GM21381 (cell line): ENCODE data around the gene FNDC3B.

Source experiments
- ATAC-seq: cut with Tn5 transposase; IDR thresholded peaks from one replicate; pipeline ENCODE4 v1.9.1; 2021; ENCODE audit warnings: mild to moderate bottlenecking, moderate library complexity; ENCODE audit not compliant: unreplicated experiment

FNDC3B gene

GRCh38 chr3:172163320-172163719, 123.9 kb downstream of the FNDC3B start:
- ATAC-seq, result no peak

GRCh38 chr3:172164620-172165362, 125.4 kb downstream of the FNDC3B start:
- no peak for ATAC-seq

- ATAC-seq, result no peak
These were observed 126.9 kb downstream of the FNDC3B start for GRCh38 chr3:172166261-172166660.

DNA sequence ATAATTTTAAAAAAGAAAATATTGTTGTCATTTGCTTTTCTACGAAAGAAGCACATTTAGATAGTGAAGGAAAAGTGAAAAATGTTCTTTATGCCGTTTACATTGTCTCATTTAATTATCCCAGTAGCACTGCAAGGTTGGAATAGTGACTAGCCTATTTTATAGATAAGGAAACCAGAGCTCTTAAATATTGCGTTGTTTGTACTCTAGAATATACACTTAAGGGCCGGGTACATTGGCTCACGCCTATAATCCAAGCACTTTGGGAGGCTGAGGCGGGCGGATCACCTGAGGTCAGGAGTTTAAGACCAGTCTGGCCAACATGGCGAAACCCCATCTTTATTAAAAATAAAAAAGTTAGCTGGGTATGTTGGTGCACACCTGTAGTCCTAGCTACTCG, 127.5 kb downstream of the FNDC3B start:
- no peak for ATAC-seq

DNA sequence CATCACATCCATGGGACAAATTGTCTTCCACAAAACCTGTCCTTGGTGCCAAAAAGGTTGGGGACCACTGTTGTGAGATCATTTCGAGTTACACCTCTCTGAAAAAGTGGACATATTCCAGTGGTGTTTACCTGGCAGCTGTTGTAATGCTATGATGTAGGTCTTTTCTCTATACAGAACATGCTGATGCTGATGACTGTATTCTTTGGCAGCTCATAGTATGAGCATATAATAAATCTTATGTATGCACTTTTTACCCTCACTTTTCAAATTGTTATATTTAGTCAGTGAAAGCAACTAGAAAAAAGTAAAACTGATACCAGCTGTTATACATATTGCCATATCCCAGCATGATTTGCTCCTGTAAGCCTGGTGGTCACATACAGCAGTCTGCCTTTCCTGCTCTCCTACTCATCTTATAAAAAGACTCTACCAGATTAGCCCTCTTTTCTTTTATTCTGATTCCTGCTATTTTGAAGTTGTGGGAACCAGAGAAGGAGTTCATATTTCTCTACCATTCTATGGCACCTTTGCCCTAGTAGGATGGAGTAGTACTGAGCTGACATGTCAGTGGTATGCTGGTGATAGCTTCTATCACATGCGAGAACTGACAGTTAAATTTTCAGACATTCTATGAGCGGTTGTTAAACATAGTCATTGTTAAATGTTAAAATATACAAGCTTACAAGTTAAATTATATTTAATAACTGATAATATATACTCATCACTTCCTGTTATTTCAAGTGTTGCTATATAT, 128.7 kb downstream of the FNDC3B start:
- no peak for ATAC-seq

DNA sequence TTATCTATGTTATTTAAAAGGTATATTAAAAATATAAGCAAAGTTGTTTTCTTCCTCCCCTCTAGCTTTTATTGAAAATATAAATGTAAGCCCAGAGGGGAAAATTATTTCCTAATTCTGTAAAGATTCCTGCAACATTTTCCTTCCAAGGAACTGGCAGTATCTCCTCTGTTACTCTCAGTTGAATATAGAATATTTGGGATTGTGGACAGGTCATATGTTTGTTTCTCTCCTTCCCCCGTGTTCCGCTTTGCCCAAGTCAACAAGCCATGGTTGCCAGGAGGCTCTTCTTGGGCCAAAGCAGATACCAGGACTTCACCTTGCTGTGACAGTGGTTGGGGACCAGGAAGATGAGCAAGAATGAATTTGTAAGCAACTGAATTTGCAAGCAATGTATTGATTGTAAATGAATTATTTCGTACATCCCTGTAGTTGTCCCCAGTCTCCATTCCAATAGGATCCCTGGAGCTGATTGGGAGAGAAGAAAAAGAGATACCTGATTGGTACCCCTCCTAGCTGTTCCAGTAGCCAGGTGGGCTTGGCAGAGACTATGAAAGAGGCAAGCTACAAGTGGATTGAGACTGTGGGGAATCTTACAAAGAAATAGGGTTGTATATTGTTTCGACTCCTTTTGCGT, 130.8 kb downstream of the FNDC3B start:
- no peak for ATAC-seq

- no peak for ATAC-seq
These were observed 131.5 kb downstream of the FNDC3B start for GRCh38 chr3:172170841-172171240.

DNA sequence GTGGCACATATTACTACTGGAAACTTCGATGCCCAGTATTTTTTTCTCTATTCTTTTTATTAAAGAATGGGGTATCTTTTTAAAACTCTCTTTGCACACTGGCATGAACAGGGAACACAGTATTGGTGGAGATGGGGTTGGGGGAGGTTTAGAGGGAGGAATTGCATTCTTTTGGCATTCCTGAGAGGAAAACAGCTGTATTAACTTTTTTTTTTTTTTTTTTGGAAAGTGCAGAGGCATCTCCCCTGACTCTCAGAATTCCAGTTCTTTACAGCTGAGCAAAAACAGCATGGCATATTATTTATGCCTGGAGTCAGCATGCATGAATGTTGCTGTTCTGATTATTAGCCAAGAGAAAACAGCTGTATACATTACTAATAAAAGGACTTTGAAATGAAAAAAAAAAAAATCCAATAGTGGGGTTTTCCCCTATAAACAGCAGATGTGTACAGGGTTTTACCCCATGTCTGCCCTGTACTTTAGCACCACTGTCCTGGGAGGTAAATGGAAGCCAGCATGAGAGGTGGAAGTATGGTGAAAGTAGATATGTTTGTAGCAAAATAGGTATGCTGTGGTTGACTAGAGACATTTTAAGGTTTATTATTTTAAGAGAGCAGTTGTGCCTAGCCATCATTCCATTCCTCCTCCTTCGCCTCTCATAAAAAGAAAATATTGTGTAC, 132.2 kb downstream of the FNDC3B start:
- no peak for ATAC-seq

DNA sequence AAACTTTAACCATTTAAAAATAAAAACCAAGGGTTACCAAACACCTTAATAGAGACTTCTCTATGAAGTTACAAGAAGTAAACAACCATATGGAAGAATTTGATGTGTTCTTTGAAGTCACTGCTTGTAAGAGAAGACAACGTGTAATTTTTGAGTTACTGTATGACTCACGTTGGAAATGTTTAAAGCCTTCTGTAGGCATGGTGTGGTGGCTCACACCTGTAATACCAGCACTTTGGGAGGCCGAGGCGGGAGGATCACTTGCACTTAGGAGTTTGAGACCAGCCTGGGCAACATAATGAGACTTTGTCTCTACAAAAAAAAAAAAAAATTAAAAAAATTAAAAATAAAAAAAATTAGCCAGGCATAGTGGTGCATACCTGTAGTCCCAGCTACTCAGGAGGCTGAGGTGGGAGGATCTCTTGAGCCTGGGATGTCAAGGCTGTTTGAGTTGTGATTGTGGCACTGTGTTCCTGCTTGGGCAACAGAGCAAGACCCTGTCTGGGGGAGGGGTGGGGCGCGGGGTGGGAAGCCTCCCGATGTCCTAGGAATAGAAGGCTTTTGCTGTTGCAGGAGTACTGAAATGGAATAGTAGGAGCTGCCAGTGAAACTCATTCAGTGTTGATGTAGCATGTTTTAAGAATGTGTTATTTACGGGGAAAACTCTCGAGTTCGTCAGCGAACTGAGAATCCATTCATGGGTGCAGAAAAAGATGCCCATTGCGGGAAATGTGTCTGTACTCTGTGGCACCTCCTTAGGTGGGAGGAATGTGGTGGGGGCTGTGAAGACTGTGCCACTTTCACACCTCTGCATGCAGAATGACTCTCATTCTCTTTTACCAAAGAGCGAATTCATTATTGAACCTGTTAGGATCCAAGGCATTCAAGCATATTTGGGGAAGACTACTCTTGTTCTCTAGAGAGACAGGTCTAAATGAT, 134.2 kb downstream of the FNDC3B start:
- no peak for ATAC-seq

GRCh38 chr3:172174513-172175253, 135.3 kb downstream of the FNDC3B start:
- no peak for ATAC-seq

DNA sequence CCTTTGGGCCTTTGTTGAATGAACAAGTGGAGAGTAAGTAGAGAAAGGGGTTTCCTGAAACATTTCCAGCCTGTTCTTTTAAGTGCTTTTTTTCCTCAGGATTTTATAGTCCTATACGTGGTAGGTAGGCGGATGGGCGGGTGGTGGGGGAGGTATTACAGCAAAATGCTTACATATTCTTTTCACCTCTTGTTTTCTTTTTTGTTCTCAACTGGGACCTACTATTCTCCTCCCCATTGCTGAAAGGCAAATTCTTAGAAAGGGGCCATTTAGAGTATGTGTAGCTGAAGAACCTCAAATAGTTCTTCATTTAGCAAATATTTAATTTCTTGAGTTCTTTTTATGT, 135.8 kb downstream of the FNDC3B start:
- no peak for ATAC-seq

GRCh38 chr3:172176061-172176770, 136.8 kb downstream of the FNDC3B start:
- ATAC-seq, result no peak

DNA sequence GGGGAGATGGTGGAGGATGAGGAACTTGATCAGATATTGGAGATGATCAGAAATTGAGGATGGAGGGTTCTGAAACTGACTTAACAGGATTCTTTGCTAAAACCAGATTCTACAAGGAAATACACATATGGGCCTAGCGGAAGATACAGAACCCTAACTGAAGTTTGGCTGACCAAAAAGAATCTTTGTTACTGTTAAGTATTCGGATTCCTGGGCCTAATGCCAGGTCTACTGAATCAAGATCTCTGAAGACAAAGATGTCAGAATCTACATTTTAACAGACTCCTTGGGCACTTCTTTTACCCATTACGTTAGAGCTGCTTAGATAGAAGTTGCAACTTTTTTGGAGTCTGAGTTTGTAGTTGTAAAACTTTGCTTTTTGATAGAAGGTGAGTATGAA, 137.7 kb downstream of the FNDC3B start:
- ATAC-seq, result no peak

DNA sequence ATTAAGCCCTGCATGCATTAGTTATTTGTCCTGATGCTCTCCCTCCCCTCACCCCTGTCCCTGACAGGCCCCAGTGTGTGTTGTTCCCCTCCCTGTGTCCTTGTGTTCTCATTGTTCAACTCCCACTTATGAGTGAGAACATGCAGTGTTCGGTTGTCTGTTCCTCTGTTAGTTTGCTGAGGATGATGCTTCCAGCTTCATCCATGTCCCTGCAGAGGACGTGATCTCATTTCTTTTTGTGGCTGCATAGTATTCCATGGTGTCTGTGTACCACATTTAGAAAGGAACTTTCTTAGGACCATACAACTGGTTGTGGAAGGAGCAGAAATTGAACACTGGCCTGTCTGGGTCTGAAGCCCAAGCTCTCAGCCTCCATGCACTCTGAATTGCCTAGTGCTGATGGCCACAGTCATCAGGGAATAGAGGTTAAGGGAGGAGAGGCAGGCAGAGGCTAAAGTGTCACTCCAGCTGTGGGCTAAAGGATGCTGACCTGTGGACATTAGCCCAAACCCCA, 138.5 kb downstream of the FNDC3B start:
- no peak for ATAC-seq

DNA sequence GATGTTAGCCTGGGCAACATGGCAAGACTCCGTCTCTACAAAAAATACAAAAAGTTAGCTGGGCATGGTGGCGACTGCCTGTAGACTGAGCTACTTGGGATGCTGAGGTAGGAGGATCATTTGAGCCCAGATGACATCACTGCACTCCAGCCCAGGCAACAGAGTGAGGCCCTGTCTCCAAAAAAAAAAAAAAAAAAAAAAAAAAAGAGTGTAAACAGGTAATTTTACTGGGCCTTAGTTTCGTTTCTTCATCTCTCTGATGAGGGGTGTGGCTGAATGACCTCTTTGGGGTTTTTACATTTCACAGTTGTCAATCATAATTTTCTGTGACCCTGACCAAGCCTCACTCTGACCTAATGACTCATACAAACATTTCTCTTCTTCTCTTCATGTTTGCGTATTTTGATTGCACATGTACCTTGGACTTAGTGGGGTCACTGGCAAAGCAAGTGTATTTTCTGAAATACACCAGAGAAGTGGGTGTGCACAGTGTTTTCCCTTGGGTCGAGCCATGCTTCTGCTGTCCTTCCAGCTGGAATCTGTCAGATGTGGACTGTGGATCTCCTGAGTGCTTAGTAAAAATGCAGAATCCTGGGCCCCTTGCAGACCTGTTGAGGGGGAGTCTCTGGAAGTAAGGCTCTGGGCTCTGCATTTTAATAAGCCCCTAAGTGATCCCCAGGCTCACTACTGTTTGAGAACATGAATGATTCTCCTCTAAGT, 140.5 kb downstream of the FNDC3B start:
- ATAC-seq, result no peak

DNA sequence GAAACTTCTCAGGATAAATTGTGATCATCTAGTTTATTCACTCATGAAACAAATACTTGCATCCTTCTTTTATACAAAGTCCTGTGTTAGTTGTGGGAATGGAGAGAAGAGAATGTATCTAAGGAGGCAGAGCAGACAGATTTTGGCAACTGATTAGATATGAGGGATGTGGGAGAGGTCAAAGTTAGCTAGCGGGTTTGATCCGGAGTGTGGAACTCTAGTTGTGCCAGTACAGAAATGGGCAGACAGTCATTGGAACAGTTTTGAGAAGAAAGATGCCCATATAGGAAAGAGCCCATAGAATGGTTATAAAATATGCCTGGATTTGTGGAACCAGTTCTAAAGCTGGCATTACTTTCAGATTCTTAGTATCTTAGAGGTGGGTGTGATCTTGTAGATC, 141.1 kb downstream of the FNDC3B start:
- ATAC-seq, result no peak

DNA sequence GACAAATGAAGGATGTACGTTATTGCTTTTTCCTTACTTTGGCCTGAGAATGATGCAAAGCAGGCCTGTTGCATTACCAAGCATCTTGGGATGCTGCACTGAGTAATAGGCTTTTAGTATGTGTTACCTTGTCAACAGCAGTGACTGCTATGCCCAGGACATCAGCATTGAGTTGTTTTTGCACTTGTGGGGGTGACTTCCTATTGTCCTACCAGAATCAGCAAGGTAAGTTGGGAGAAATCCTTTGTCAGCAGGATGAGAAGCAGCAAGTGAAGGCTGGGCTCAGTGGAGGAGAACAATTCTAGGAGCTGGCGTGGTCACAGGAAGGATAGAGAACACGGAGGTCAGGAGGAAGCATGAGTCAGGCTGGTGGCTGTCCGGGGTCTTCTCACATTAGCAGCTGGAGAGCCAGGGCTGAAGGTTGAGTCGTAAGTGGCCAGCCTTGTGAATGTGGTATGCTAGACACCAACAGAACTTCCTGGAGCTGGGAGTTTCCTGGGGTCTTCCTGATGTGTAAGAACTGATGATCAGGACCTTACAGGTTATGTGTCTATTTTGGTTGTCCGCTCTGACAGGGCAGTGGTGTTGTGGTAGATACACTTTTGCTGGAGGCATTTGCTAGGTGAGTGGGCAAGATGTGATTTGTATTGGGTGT, 142.7 kb downstream of the FNDC3B start:
- ATAC-seq, result no peak

DNA sequence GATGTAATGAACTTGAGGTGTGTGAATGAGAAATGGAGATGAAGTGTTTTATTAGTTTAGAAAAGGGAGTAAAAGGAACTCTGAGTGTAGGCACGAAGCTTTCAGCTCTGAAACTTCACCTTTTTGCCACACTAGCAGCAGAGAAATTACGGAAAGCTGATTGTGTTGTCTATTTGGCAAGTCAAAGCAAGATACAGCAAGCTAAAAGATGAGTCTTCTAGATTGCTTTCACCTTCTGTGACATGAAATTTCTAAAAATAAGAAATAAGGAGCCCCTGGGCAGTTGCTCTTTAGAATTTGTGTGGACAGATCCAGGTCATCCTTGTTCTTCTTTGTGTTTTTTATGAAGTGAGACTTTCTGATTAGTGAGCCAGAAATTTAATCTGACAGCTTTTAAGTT, 143.4 kb downstream of the FNDC3B start:
- ATAC-seq, result no peak
